Upper lobe of right lung (tissue), 1 donor: ENCODE data around the gene CAMSAP2. TPM values are rescaled to one million over a fixed set of nuclear protein-coding genes. Genes with fewer than 3 reads are reported as not detected.

Experiments used
- ATAC-seq: fragments of 200-7000 bp; cut with Tn5 transposase; one replicate; pipeline ENCODE4 v1.9.1; 2020; ENCODE audit warnings: mild to moderate bottlenecking, moderate library complexity
- DNase-seq: peaks from one replicate; pipeline ENCODE4 v3.0.0-alpha.2; 2020
- H3K27ac ChIP-seq: fragments of 200-600 bp; one replicate; pipeline ENCODE4 v1.8.0; 2022
- H3K27me3 ChIP-seq: fragments of 200-600 bp; one replicate; pipeline ENCODE4 v1.8.0; 2022; ENCODE audit warnings: mild to moderate bottlenecking
- H3K36me3 ChIP-seq: fragments of 200-600 bp; one replicate; pipeline ENCODE4 v1.8.0; 2022
- H3K4me1 ChIP-seq: fragments of 200-600 bp; one replicate; pipeline ENCODE4 v1.8.0; 2022
- H3K4me3 ChIP-seq: fragments of 200-600 bp; one replicate; pipeline ENCODE4 v1.8.0; 2022; ENCODE audit warnings: mild to moderate bottlenecking
- H3K9me3 ChIP-seq: fragments of 200-600 bp; one replicate; pipeline ENCODE4 v1.8.0; 2022
- CTCF ChIP-seq: fragments of 200-600 bp; IDR thresholded peaks from one replicate; pipeline ENCODE4 v1.8.0; 2022; ENCODE audit warnings: antibody characterized with exemption
- intact Hi-C: fragments of 100-400 bp; cut with DNase I; formaldehyde crosslinking; loops from one replicate; pipeline ENCODE4 v1.11.0; 2022
- total RNA-seq: library from RNA; stranded (reverse); fragmentation: NEBNext Ultra II Directional; extraction: Animal tissue kit (Norgen Biotek cat#: 25700); gene quantifications from one replicate; pipeline ENCODE4 v1.2.1, GENCODE V29; 2021
- donor health status: DM: no; HTN: yes; CAD: no; lungs with severe emphysema.

CAMSAP2 gene
- total RNA-seq, 1 donor from 2014 or later = 34.8 TPM

- intact Hi-C loops = no loop called here
- ATAC-seq = peak; percentile 15
- Histone ChIP-seq H3K36me3 (peaks cover 11% of the 10 kb centered on the region), H3K4me3 (no peak overlapping the region), H3K27me3 (peaks cover 6% of the 10 kb centered on the region), H3K27ac (no peak overlapping the region), H3K4me1 (no peaks in the 10 kb centered on the region), H3K9me3 (no peaks in the 10 kb centered on the region)
- DNase-seq = no peak
- TF ChIP-seq CTCF = no peak
Measured at GRCh38 chr1:200866521-200866920, 127.8 kb downstream of the CAMSAP2 start.

DNA sequence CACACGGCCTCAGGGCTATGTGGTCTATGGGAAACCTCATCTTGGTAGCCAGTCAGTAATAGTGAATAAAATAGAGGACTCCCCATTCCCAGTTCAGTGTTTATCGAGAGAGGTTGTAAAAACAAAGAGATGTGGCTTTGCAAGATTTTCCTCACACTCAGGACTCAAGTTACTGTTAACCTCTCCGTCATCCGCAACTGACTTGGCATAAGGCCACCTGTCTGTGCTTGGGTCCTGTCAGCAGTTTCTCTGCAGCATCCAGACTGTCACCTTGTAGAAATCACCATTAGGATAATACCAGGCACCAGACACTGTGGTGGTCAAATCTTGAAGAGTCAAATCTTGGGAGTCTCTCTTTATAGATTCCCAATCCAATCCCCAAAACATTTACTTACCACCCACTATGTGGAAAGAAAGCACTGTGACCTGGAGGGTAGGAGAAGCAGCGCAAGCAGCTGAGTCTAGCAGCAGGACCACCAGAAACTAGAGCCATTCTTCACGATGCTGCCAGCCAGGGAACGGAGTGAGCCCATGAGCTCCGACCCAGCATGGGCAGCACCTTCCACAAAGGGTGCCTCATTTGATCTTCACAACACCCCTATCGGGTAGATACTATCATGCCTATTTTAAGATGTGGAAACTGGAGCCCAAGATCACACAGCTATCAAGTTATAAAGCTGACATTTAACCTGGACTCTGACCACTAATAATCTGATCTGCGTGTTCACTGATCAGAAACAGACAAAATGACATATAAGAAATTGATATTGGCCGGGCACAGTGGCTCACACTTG lies 128.5 kb downstream of the CAMSAP2 start:
- no peak for ATAC-seq
- no peak for DNase-seq
- Histone ChIP-seq H3K27ac (no peak overlapping the region), H3K9me3 (no peaks in the 10 kb centered on the region), H3K4me3 (no peak overlapping the region), H3K4me1 (no peaks in the 10 kb centered on the region), H3K27me3 (peaks cover 13% of the 10 kb centered on the region), H3K36me3 (peaks cover 11% of the 10 kb centered on the region)
- TF ChIP-seq CTCF = no peak
- intact Hi-C loops = no loop called here

DNA sequence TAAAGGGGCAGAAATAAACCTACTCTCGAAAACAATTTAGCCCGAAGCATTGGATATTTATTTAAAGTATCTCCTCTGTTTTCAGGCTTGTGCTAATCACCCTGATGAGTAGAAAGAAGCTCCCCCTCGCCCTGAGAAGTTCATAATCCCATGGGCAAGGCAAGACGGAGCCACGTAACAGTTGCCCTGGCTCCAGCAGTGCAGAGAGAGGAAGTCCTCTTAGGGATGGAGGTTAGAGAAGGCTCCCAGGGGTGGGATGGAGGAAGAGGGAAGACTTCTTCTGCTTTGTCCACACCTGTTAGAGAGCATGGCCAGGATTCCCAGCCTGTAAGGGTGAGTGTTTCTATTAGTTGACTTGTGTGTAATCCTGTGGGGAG lies 130.7 kb downstream of the CAMSAP2 start:
- Histone ChIP-seq H3K27ac (no peak overlapping the region), H3K4me3 (no peak overlapping the region), H3K4me1 (peaks cover 15% of the 10 kb centered on the region), H3K9me3 (no peaks in the 10 kb centered on the region), H3K27me3 (peaks cover 35% of the 10 kb centered on the region), H3K36me3 (no peaks in the 10 kb centered on the region)
- no peak for ATAC-seq
- DNase-seq = no peak
- intact Hi-C loops = no loop called here
- TF ChIP-seq CTCF = no peak

- no peak overlapping the region for H3K4me3 ChIP-seq
- no peaks in the 10 kb centered on the region for H3K36me3 ChIP-seq
- peaks cover 15% of the 10 kb centered on the region for H3K4me1 ChIP-seq
- no peak for ATAC-seq
- no peak overlapping the region for H3K27ac ChIP-seq
- intact Hi-C loops = no loop called here
- peaks cover 40% of the 10 kb centered on the region for H3K27me3 ChIP-seq
- DNase-seq = no peak
- no peaks in the 10 kb centered on the region for H3K9me3 ChIP-seq
- no peak for TF ChIP-seq CTCF
Measured at GRCh38 chr1:200869753-200870391, 131.2 kb downstream of the CAMSAP2 start.

GRCh38 chr1:200872446-200873115 lies 133.9 kb downstream of the CAMSAP2 start, which contains the start of gene GPR25:
GPR25 (plus strand) TSS chr1:200872981; CDS start chr1:200873038, 57 bp downstream.
- Histone ChIP-seq H3K4me1 (peaks cover 15% of the 10 kb centered on the region), H3K9me3 (no peaks in the 10 kb centered on the region), H3K27ac (no peak within 1 kb of the TSS), H3K4me3 (peak within 1 kb of the TSS; percentile 25), H3K36me3 (no peaks in the 10 kb centered on the region), H3K27me3 (peaks cover 55% of the 10 kb centered on the region)
- TF ChIP-seq CTCF = no peak
- DNase-seq (no peak), ATAC-seq (no peak)
- intact Hi-C loops = no loop called here
